ENCODE results near the gene MEMO1.
"Not testable (repeated sequence)": the region's sequence is repeated elsewhere in the genome, so short reads cannot be mapped to it uniquely, and the experiment has no call there.

The MEMO1 gene

GRCh38 chr2:32010670-32011484 lies at the start of gene MEMO1:
Gene MEMO1 (minus strand): TSS chr2:32011008. CDS start chr2:32010247, 761 bp downstream.
- FAIRE-seq (peak; percentile 82), DNase-seq (ENCODE audit: extremely low spot score, insufficient read length, low read depth) (peak; percentile 87)

- FAIRE-seq: no peak
- DNase-seq (ENCODE audit: extremely low spot score, insufficient read length, low read depth): no peak
Measured at GRCh38 chr2:32060266-32060665, 49.5 kb upstream of the MEMO1 start.

GRCh38 chr2:32058130-32058529 lies 47.3 kb upstream of the MEMO1 start:
- FAIRE-seq: no peak
- DNase-seq (ENCODE audit: extremely low spot score, insufficient read length, low read depth): no peak

GRCh38 chr2:32054583-32054982 lies 43.8 kb upstream of the MEMO1 start:
- not testable (repeated sequence) for FAIRE-seq

GRCh38 chr2:32051836-32052439 lies 41.1 kb upstream of the MEMO1 start:
- FAIRE-seq (no peak), DNase-seq (ENCODE audit: extremely low spot score, insufficient read length, low read depth) (no peak)

More at GRCh38 chr2:32054583-32054982, 43.8 kb upstream of the MEMO1 start:
- DNase-seq (ENCODE audit: extremely low spot score, insufficient read length, low read depth): not testable (repeated sequence)

GRCh38 chr2:32043561-32043960 lies 32.8 kb upstream of the MEMO1 start:
- FAIRE-seq: no peak
- no peak for DNase-seq (ENCODE audit: extremely low spot score, insufficient read length, low read depth)

- peak; percentile 87 for DNase-seq (ENCODE audit: extremely low spot score, insufficient read length, low read depth)
- FAIRE-seq: peak; percentile 91
Measured at GRCh38 chr2:32039447-32040219, 28.8 kb upstream of the MEMO1 start, which contains the start of gene DPY30. Gene DPY30 (minus strand): TSS chr2:32039805. CDS start chr2:32039456, 349 bp downstream.

GRCh38 chr2:32034198-32034887 lies 23.5 kb upstream of the MEMO1 start:
- FAIRE-seq; DNase-seq (ENCODE audit: extremely low spot score, insufficient read length, low read depth): not testable (repeated sequence)

- not testable (repeated sequence) for DNase-seq (ENCODE audit: extremely low spot score, insufficient read length, low read depth); FAIRE-seq
Measured at GRCh38 chr2:32018789-32019482, 8.1 kb upstream of the MEMO1 start.

GRCh38 chr2:32012872-32013271 lies 2.1 kb upstream of the MEMO1 start:
- no peak for FAIRE-seq
- DNase-seq (ENCODE audit: extremely low spot score, insufficient read length, low read depth): no peak

- DNase-seq (ENCODE audit: extremely low spot score, insufficient read length, low read depth) (no peak), FAIRE-seq (no peak)
Measured at GRCh38 chr2:32011485-32011960, 715 bp upstream of the MEMO1 start.

- DNase-seq (ENCODE audit: extremely low spot score, insufficient read length, low read depth): not testable (repeated sequence)
- FAIRE-seq: peak; percentile 69
Measured at GRCh38 chr2:32010280-32010669, 533 bp downstream of the MEMO1 start.

- no peak for FAIRE-seq
Measured at GRCh38 chr2:32009516-32010256, 1.1 kb downstream of the MEMO1 start.

GRCh38 chr2:32008805-32009515 lies 1.8 kb downstream of the MEMO1 start:
- DNase-seq (ENCODE audit: extremely low spot score, insufficient read length, low read depth): no peak
- FAIRE-seq: no peak

More at GRCh38 chr2:32009516-32010256, 1.1 kb downstream of the MEMO1 start:
- no peak for DNase-seq (ENCODE audit: extremely low spot score, insufficient read length, low read depth)

- DNase-seq (ENCODE audit: extremely low spot score, insufficient read length, low read depth) (no peak), FAIRE-seq (no peak)
Measured at GRCh38 chr2:32007121-32007391, 3.8 kb downstream of the MEMO1 start.

- DNase-seq (ENCODE audit: extremely low spot score, insufficient read length, low read depth): no peak
- no peak for FAIRE-seq
Measured at GRCh38 chr2:32005371-32005976, 5.3 kb downstream of the MEMO1 start.

- DNase-seq (ENCODE audit: extremely low spot score, insufficient read length, low read depth) (no peak), FAIRE-seq (no peak)
Measured at GRCh38 chr2:32003791-32004190, 7.0 kb downstream of the MEMO1 start.

- FAIRE-seq (no peak), DNase-seq (ENCODE audit: extremely low spot score, insufficient read length, low read depth) (no peak)
Measured at GRCh38 chr2:32002406-32002805, 8.4 kb downstream of the MEMO1 start.

Data from GM18507 (cell line).